Central memory CD8-positive, alpha-beta T cell (primary cell): ENCODE data around the gene YJEFN3.

ENCODE experiments used
- ATAC-seq: fragments of 150-1000 bp; cut with Tn5 transposase; replicated peaks from 2 replicates; pipeline ENCODE4 v1.10.0; 2022; ENCODE audit warnings: mild to moderate bottlenecking, moderate FRiP score, moderate number of reproducible peaks; ENCODE audit not compliant: poor library complexity, severe bottlenecking; ENCODE audit errors: extremely low read depth
- DNase-seq, 2 donors: peaks; one replicate each; pipeline ENCODE4 v3.0.0; 2021; ENCODE audit warnings: low spot score in 2 of 2
- H3K27ac Mint-ChIP-seq: one replicate; pipeline ENCODE4 v1.8.0; 2022; ENCODE audit warnings: low read depth, mild to moderate bottlenecking, moderate library complexity, mixed read lengths
- H3K27me3 Mint-ChIP-seq: one replicate; pipeline ENCODE4 v1.8.0; 2022; ENCODE audit warnings: mixed read lengths
- H3K36me3 Mint-ChIP-seq: one replicate; pipeline ENCODE4 v1.8.0; 2022; ENCODE audit warnings: mild to moderate bottlenecking, moderate library complexity, mixed read lengths; ENCODE audit not compliant: insufficient read depth
- H3K4me1 Mint-ChIP-seq: one replicate; pipeline ENCODE4 v1.8.0; 2022; ENCODE audit warnings: mixed read lengths
- H3K4me3 Mint-ChIP-seq: one replicate; pipeline ENCODE4 v1.8.0; 2022; ENCODE audit warnings: mild to moderate bottlenecking, moderate library complexity, mixed read lengths
- H3K9me3 Mint-ChIP-seq: one replicate; pipeline ENCODE4 v1.8.0; 2022; ENCODE audit warnings: mixed read lengths

YJEFN3 gene

DNA sequence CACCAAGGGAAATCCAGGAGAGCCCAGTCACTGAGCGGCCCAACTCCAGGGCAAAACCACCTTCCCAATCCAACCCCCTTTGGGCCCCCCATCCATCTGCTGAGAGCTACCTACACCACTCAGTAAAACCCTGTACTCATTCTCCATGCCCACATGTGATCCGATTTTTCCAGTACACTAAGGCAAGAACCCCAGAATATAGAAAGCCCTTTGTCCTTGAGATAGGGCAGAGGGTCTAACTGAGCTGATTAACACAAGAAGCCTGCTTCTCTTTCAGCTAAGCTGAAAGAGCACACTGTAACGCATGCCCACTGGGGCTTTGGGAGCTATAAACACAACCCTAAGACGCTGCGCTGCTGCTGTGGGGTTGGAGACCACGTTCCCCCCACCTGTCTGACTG, 53.8 kb downstream of the YJEFN3 start:
- ATAC-seq (no peak), DNase-seq (no peak)
- Mint-ChIP-seq H3K27ac (no peak overlapping the region), H3K4me1 (peaks cover 16% of the 10 kb centered on the region), H3K9me3 (no peaks in the 10 kb centered on the region), H3K36me3 (peaks cover 11% of the 10 kb centered on the region), H3K4me3 (no peak overlapping the region), H3K27me3 (no peaks in the 10 kb centered on the region)

DNA sequence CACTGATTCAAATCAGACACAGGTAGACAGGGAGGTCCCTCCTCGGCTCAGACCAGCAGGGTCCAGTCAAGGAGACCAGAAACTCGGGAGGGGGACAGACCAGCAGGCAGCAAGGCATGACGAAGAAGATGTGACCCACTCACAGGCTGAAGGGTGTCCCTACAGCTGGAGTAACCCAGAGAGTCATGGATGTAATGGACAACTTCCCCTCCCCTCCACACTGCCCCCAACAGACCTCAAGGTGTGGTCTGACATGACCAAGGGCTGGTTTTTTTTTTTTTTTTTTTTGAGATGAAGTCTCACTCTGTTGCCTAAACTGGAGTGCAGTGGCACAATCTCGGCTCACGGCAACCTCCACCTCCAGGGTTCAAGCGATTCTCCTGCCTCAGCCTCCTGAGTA, 55.6 kb downstream of the YJEFN3 start:
- H3K27me3 Mint-ChIP-seq: no peaks in the 10 kb centered on the region
- no peak overlapping the region for H3K27ac Mint-ChIP-seq
- no peaks in the 10 kb centered on the region for H3K9me3 Mint-ChIP-seq
- peaks cover 22% of the 10 kb centered on the region for H3K4me1 Mint-ChIP-seq
- DNase-seq: no peak
- peaks cover 14% of the 10 kb centered on the region for H3K36me3 Mint-ChIP-seq
- H3K4me3 Mint-ChIP-seq: no peak overlapping the region
- ATAC-seq: no peak
